H1 (cell line): ENCODE data around the gene TBC1D22A. TPM values are rescaled to one million over a fixed set of nuclear protein-coding genes. Genes with fewer than 3 reads are reported as not detected.

Experiments used
- CTBP2 ChIP-seq: IDR thresholded peaks from 2 replicates; pipeline ENCODE4 v1.7.0; 2011; ENCODE audit warnings: borderline replicate concordance, mild to moderate bottlenecking, moderate library complexity, mixed read lengths, low read length; ENCODE audit not compliant: insufficient read depth, insufficient read length
- EGR1 ChIP-seq: IDR thresholded peaks from 2 replicates; pipeline ENCODE4 v1.6.1; 2011; ENCODE audit warnings: low read depth, low read length, borderline replicate concordance
- KDM5A ChIP-seq: fragments of 200-600 bp; IDR thresholded peaks from 2 replicates; pipeline ENCODE4 v1.7.1; 2012; ENCODE audit warnings: mild to moderate bottlenecking, low read length, inconsistent platforms, mixed read lengths
- SRF ChIP-seq: IDR thresholded peaks from 2 replicates; pipeline ENCODE4 v1.6.1; 2011; ENCODE audit warnings: mild to moderate bottlenecking, low read depth, low read length, moderate library complexity
- polyA plus RNA-seq, 7 experiments: library from polyadenylated mRNA; depleted of rRNA in 3 of 7; stranded (reverse) in 5 of 7; unstranded in 2 of 7; fragments of >200 nt in 5 of 7; fragments of 200-250 nt in 2 of 7; gene quantifications; 1 replicate in 5 of 7; 2 replicates in 1 of 7; 4 replicates in 1 of 7; pipeline versions ENCODE4 v1.2.1 to v1.2.3, GENCODE V29; 2011 to 2013; ENCODE audit warnings: missing spikeins in 2 of 7, mixed read lengths in 2 of 7
- total RNA-seq: library from RNA; stranded (reverse); fragmentation: NEBNext Ultra II Directional; extraction: Animal tissue kit (Norgen Biotek cat#: 25700); gene quantifications from 2 replicates; pipeline ENCODE4 v1.2.1, GENCODE V29; 2021
- TF ChIP-seq, protein P1 (sequence below): IDR thresholded peaks from 2 replicates; pipeline ENCODE4 v1.6.1; 2011; ENCODE audit warnings: low read depth, mild to moderate bottlenecking, low read length; ENCODE audit not compliant: insufficient read depth

TBC1D22A gene
- total and polyA plus RNA-seq, 2 of the 8 experiments (the other 6 are each of a cell fraction or from before 2014, with no cell fraction given): 11.9 to 18.4 TPM

- no peak for TF ChIP-seq EGR1
- TF ChIP-seq SRF: no peak
- TF ChIP-seq, protein P1, sequence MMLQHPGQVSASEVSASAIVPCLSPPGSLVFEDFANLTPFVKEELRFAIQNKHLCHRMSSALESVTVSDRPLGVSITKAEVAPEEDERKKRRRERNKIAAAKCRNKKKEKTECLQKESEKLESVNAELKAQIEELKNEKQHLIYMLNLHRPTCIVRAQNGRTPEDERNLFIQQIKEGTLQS: no peak
- TF ChIP-seq KDM5A: no peak
- no peak for TF ChIP-seq CTBP2
Observed at GRCh38 chr22:47091921-47092700, 329.7 kb downstream of the TBC1D22A start (continued).
